GM19438 (cell line): ENCODE data around the gene DUSP10.

Source experiments
- ATAC-seq: cut with Tn5 transposase; IDR thresholded peaks from one replicate; pipeline ENCODE4 v1.9.1; 2021; ENCODE audit warnings: low read depth; ENCODE audit not compliant: unreplicated experiment

Gene DUSP10

DNA sequence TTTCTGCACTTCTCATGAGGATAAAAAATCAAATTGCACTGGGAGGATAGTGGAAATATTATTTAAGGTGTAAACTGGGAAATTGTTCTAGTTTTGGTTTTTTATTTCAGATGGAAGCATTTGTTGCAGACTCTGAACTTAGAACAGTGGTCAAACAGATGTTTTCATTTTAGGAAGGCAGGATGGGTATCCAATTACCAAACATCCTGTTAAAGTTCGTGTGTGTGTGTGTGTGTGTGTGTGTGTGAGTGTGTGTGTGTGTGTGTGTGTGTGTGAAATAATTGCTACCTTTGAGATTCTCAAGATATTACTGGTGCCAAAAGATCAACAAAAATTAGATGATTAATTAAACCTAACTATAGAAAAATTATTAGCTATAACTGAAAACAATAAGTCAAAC is 24.3 kb upstream of the DUSP10 start:
- ATAC-seq: no peak

DNA sequence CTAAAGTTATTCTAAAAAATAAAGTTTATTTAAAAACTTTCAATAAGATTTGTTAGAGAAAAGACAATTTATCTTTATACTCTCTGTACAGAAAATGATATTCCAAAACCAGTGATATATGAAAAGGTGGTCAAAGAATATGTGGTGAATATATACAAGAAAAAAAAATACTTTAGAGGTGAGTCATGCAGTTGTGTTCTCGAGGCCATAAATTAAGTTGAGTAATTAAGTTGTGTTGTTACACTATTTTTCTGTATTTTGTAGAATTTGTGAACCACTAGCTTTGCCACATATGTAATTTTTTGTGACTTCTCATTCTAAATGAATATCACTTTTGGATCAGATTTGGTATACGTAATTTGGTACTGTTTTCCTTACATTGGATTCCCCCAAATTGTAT is 23.6 kb upstream of the DUSP10 start:
- ATAC-seq: no peak

DNA sequence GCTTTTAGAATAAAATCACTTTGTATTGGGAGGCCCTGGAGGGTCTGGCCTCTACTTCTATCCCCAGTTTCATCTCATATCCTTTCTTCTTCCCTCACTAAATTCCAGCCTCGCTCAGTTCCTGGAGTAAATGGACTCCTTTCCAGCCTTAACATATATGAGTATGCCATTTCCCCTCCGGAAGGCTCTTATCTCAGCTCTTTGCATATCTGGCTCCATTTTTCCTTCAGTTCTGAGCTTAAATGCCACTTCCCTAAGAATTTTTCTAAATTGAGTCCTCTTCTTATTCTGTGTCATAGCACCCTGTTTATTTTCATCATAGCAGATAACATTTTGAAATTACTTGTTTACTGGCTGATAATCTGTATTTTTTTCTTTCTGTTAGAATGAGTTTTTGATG is 20.2 kb upstream of the DUSP10 start:
- ATAC-seq: no peak

DNA sequence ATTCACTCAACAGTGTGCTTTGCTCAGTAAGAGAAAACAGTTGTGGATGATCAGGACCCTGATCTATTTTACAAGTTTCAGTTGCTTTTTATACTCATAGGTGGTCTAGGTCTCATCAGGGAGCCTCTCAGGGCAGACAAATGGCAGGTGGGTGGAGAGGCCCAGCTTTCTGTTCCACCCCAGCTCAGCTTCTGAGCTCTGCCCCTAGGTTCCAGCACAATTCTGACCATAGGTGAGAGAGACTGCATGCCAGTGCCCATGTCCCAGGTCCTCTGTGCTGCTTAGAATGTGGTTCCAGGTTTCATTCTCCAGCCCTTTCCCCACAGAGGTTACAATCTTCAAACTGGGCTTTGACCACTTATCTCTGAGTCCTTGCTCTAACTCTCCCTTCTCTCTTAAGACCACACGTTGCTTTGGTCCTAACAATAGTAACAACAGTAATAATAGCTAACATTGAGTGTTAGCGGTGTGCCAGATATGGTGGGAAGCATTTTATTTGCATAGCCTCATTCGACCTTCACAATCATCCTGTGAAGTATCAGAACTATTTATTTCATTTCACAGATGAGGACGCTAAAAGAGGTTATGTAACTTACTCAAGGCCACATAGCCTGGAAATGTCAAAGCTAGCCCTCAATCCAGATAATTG is 19.6 kb upstream of the DUSP10 start:
- ATAC-seq: peak; percentile 69

DNA sequence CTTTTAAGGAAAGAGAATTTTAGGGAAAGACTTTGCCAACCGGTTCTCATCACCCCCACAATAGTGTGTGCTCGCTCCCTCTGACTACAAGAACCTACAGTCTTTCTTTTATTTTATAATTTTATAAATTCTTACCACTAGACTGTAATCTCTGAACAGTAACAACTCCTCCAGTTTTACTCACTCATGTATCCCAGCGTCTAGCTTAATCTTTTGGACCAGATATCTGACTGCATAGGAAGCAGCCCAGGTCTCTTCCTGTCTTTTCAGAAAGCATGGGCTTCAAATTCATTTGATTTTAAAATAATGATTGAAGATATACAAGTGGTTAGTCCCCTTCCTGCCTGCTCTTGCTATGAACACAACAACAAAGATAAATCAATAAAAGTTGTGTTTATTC is 19.0 kb upstream of the DUSP10 start:
- ATAC-seq: peak; percentile 2

DNA sequence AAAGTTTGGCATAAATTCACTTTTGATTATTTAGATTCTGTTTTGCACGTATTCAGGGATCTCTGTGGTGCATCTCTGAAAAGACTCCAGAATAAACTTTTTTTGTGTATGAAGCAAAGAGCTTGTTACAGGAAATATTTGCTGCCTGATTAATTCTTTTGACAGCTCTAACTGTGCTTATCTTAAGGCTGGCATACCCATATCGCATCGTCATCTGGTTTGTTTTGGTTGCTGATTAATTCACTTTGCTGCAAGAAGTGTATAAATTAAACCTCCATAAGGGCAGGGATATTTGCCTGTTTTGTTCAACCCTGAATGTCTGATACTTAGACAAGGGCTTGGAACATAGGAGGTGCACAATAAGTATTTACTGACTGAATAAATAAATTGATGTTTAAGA is 17.5 kb upstream of the DUSP10 start:
- no peak for ATAC-seq

DNA sequence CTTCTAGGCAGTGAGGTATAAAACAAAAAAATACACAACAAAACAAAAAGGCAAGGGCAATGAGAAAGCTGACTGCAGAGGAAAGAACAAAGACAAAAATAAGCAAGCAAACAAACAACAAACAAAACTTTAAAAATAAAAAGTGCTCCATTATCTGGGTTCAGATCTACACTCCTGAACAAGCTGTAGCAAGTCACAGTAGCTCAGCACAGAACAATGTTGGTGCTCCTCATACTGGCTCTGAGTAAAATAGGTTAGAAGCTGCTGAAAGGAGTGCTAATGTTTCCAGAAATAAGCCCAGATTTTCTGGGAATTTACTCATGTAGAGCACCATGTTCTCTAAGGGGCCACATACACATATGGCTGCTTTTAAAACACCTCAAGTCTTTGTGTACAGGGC is 16.6 kb upstream of the DUSP10 start:
- ATAC-seq: no peak

DNA sequence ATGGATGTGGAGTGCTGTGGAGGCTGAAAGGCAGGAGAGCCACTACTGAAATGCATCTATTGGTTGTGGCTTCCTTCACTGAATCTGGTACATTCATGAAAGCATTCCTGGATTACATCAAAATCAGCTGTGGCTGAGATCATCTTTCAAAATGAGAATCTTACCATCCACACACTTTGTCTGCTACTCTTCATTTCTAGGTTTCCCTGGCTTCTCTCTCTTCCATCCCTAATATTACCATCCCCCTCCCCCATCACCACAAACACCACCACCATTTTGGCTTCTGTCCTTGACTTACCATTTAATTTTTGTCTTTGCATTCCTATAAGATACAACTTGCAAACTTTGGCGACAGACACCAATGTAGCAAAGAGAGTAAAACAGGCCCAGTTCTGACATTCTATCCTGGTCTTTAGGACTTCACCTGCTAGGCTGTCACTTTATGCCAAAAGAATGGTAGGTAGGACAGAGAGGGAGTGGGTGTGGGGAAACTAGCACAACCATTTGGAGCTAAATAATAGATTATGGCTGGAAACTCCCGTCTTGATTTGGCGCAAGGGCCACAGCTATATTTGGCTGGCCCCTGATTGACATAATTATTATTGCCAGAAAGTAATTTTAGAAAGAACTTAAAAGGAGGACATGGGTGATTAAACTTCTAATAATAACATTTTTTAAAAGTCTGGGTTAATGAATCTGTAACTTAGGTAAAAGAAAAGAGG is 15.1 kb upstream of the DUSP10 start:
- no peak for ATAC-seq

DNA sequence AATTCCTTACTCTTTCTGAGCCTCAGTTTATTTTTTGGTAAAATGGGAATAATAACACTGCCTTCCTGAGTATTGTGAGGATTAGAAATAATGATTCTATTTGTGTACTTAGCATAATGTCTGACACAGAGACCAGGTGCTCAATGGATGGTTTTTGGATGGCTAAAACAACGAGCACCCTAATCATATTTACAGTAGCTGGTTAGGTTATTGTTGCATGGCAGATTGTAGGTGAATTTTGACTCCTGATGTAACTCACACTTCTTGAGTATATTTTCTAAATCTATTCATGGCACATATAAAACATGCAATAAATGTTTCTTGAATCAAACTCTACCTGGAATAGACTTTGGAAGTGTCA is 11.9 kb upstream of the DUSP10 start:
- ATAC-seq: peak; percentile 26

DNA sequence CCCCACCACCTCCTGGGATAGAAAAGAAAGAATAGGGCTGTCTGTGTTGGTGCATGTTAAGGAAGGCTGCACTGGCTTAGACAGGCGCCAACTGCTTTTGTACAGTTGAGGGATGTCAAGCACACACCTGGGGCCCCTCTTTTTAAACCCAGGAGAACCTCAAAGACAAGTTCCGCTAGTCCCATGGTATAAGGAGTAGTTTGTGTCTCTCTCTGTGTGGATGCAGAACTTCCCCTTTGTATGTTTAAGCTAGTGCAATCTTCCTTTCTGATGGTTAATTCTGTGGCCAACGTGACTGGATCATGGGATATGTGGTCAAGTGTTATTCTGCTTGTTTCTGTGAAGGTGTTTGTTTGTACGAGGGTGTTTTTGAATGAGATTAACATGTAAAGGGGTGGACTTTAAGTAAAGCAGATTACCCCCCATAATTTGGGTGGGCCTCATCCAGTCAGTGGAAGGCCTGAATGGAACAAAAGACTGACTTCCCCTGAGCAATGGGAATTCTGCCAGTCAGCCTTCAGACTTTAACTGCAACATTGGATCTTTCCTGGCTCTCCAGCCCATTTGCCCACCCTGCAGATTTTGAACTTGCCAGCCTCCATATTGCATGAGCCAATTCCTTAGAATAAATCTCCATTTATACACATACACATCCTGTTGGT is 9.5 kb upstream of the DUSP10 start:
- no peak for ATAC-seq

DNA sequence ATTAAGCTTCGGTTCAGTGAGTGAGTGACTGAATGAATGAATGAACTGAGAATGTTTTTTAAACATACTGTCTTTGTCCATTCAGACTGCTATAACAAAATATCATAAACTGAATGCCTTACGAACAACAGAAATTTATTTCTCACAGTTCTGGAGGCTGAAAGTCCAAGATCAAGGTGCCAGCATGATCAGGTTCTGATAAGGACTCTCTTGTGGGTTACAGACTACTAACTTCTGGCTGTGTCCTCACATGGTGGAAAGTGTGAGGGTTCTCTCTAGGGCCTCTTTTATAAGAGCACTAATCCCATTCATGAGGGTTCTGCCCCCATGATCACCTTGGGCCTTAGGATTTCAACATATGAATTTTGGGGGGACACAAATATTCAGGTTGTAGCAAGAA is 7.1 kb upstream of the DUSP10 start:
- ATAC-seq: no peak

DNA sequence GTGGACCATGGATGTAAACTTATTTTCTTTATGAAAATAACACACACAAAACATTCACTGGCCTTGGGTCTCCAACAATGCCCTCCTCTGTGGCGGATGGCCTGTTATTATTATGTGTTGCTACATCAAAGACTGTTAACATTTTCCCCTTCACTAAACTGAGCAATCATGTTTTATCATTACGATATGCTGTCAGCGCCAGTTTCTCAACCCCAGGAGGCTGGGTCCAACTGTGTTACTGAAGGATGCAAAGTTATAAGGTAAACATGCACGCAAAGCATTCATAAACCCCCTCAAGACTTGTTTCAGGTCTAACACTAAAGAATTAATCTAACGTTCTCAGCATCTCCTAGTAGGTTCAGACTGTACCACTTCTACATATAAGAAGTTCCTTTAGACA is 6.0 kb upstream of the DUSP10 start:
- ATAC-seq: no peak

DNA sequence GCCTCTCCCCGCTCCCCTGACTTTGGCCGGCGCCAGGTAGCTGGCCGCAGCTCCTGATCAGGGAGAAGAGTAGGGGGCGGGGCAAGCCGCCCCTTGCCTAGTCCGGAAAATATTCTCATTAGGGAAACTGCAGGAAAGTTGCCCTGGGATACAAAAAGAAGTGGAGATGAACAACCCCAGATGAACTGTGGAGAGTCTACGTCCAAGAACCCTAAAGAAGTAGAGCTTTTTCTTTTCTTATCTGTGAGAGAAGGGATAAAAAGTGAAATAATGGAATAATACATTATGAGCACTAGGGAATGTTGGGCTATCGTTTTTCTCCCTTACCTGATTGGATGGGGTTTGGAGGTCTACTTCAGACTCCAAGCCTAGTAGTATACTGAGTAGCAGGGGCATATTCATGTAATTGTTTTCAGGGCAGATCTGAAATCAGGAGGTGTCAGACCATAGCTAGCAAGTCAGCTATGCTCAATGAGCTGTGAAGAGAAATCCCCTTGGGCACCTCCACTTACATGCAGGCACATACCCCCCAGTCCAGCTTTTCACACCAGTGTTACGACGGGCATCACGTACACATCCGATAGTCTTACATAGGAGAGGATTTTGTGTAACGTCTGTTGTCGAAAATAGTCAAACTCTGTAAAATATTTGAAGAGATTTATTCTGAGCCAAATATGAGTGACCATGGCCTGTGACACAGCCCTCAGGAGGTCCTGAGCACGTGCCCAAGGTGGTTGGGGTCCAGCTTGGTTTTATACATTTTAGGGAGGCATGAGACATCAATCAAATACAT is 1.7 kb upstream of the DUSP10 start:
- no peak for ATAC-seq

DNA sequence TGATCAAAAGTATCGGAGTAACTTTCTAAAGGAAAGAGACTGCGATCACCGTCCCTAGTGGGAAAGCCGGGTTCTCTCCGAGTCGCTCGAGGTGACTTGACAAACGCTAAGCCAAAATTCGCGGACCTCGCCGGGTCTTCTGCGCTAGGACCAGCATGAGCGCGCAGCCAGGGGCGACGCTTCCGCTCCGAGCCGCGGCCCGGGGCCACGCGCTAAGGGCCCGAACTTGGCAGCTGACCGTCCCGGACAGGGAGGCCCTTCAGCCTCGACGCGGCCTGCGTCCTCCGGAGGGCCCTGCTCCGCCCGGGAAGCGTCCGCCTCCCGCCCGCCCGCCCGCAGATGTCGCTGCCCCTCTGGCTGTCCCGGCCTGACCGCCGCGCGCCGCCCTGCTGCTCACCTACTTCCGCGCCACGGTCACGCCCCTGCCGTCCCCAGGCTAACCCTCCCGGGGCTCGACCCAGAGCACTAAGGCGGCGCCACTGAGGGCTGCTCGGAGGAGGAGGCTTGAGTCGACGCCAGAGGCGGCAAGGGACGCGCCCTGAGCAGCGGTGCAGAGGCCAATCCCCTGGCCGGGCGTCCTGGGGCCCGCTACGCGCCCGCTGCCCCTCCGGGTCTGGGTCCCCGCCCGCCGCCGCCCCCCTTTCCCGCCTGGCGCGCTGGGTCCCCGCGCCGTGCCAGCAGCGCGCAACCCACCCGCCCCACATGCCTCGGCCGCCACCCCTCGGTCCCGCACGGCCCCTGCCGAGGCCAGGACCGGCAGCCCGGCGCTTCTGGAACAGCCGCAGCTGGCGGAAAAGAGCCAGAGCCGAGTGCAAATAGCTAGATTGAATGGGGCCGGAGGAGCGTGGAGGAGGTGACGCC is 896 bp upstream of the DUSP10 start:
- peak; percentile 47 for ATAC-seq

DNA sequence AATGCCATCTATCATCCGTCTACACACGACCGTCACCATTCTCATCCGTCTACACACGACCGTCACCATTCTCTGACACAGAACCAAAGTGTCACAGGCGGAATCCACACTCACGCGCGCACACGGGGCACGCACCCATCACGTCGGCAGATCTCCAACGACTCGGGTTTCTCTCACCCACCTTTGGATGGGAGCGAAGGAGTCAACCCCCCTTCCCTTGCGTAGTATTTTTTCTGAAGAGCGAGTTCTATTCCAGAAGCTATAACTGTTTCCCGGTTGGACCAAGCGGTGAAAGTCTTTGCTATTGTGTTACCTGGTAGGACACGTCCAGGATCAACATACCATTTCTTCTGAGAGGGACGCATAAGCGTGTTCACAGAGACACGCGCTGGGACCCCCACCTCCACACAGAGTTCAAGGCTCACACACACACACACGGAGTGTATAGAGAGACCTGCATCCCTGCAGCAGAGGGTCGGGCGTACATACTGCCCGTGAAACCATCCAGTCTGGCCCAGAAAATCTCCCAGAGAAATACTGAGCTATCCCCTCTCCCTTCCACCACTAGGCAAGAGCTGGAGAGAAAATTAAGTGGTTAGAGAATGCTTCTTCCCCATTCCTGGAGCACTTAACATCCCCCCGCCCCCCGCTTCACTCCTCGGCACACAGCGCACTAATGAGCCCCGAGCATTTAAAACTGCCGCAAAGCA is 741 bp downstream of the DUSP10 start:
- no peak for ATAC-seq

DNA sequence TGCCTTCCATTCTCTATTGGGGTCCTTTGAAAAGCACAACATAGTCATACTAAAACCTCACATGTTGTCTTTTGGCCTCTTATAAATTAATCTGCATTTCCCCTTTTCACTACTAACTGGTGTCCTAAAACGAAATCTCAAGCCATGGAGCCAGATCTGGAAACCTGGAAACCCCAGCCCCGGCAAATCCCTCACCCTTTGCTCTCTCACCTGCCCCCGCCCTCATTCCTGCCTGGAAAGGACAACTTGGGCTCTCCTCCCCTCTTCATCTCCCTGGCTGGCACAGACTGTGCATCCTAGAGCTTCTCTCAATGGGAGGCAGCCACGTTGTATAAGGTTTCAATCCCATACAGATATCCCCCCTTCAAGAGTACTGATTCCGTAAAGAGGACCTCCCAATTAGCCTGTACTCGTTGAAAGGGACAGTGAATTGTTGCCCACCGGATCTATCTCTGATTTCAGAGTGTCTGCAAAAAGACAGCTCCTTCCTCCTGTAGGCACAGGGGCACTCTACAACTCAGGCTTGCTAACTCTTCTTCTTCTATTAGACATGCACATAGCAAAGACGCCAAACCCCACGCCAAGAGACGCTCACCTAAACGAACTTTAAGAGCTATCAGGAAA is 1.4 kb downstream of the DUSP10 start:
- no peak for ATAC-seq

DNA sequence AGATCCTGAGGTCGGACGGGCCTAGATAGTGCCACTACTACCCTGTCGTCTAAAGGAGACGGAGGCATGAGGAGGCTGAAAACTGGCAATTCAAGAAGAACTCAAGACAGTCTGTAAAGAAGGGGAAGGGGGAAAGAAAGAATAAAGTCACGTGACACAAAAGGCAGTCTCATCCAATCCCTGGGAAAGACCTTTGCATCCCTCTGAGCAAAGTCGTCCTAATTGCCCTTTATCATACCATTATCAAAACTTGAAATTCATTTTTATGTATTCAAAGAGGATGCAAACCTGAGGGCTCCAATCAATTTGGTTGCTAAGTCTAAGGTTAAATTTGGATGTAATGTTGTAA is 2.2 kb downstream of the DUSP10 start:
- no peak for ATAC-seq

DNA sequence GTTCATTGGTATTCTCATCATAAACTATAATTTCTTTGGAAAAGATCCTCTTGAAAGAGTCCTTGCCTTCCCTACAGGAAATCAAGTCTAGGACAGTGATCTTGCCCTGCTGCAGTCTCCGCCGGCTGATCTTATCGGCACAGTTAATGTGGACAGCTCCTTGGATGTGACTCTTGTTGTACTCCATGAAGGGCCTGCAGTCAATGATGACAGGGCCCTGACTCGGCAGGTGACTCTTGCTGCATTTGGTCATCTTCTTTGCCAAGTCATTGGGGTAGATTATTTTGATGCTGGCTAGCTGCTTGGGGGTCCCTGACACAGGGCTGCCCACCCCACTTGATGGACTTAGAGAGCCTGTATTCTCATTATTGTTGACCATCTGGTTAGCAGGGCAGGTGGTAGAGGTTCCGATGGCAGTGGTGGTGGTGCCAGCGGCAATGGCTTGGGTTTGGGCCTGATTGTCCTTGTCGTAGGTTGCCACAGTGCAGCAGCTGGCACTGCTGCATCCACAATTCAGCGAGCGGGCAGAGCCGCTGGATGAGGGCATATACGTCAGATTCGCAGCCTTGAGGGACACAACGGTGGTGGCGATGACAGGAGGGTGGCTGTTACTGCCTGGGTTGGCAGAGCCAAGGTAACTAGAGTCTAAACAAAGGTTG is 2.7 kb downstream of the DUSP10 start:
- ATAC-seq: no peak

DNA sequence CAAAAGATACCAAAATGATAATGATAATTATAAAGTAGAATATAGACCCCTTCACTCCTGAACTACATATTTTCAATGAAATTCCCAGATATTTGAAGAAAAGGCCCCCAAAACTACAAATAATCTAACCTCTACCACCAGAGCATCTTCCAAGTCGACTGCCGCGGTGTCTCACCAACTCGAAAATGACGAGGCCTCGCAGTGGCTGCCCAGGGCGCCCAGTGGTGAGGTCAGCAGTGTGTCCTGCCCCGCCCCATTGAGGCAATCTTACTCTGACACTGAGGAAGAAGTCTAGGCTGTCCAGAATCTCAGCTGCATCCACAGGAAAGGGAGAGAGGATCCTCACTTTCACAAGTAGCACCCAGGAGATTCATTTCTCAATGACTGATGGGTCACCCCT is 5.2 kb downstream of the DUSP10 start:
- ATAC-seq: no peak
